Ishikawa (cell line): ENCODE measurements around the gene DIS3L2.

Experiments used
- CREB1 ChIP-seq: IDR thresholded peaks from 2 replicates; pipeline ENCODE4 v1.6.1; 2012; ENCODE audit warnings: low read depth
- EGR1 ChIP-seq: IDR thresholded peaks from 2 replicates; pipeline ENCODE4 v1.6.1; 2012
- EP300 ChIP-seq: IDR thresholded peaks from 2 replicates; pipeline ENCODE4 v1.6.1; 2012; ENCODE audit warnings: borderline replicate concordance
- FOXM1 ChIP-seq: IDR thresholded peaks from 2 replicates; pipeline ENCODE4 v1.6.1; 2012; ENCODE audit warnings: low read depth, borderline replicate concordance
- NFIC ChIP-seq: IDR thresholded peaks from 2 replicates; pipeline ENCODE4 v1.6.1; 2012
- RAD21 ChIP-seq: IDR thresholded peaks from 2 replicates; pipeline ENCODE4 v1.6.1; 2012; ENCODE audit warnings: low read depth
- TAF1 ChIP-seq: IDR thresholded peaks from 2 replicates; pipeline ENCODE4 v1.6.1; 2012; ENCODE audit warnings: low read depth, mild to moderate bottlenecking
- TEAD4 ChIP-seq: IDR thresholded peaks from 2 replicates; pipeline ENCODE4 v1.6.1; 2012
- USF1 ChIP-seq: IDR thresholded peaks from 2 replicates; pipeline ENCODE4 v1.6.1; 2012
- YY1 ChIP-seq: IDR thresholded peaks from 2 replicates; pipeline ENCODE4 v1.6.1; 2012; ENCODE audit warnings: low read depth
- ZBTB7A ChIP-seq: IDR thresholded peaks from 2 replicates; pipeline ENCODE4 v1.6.1; 2012; ENCODE audit warnings: low read depth
- TF ChIP-seq, protein P1 (sequence below): IDR thresholded peaks from 2 replicates; pipeline ENCODE4 v1.6.1; 2012
- TF ChIP-seq, protein P2 (sequence below): IDR thresholded peaks from 2 replicates; pipeline ENCODE4 v1.6.1; 2012; ENCODE audit warnings: low read depth, mild to moderate bottlenecking

- TF ChIP-seq EP300: no peak
- TF ChIP-seq, protein P1, sequence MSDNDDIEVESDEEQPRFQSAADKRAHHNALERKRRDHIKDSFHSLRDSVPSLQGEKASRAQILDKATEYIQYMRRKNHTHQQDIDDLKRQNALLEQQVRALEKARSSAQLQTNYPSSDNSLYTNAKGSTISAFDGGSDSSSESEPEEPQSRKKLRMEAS: no peak
- TF ChIP-seq TAF1: no peak
- TF ChIP-seq RAD21: no peak
- no peak for TF ChIP-seq EGR1
- TF ChIP-seq ZBTB7A: no peak
- TF ChIP-seq YY1: no peak
- no peak for TF ChIP-seq FOXM1
- TF ChIP-seq CREB1: no peak
- no peak for TF ChIP-seq NFIC
- no peak for TF ChIP-seq USF1
- TF ChIP-seq, protein P2, sequence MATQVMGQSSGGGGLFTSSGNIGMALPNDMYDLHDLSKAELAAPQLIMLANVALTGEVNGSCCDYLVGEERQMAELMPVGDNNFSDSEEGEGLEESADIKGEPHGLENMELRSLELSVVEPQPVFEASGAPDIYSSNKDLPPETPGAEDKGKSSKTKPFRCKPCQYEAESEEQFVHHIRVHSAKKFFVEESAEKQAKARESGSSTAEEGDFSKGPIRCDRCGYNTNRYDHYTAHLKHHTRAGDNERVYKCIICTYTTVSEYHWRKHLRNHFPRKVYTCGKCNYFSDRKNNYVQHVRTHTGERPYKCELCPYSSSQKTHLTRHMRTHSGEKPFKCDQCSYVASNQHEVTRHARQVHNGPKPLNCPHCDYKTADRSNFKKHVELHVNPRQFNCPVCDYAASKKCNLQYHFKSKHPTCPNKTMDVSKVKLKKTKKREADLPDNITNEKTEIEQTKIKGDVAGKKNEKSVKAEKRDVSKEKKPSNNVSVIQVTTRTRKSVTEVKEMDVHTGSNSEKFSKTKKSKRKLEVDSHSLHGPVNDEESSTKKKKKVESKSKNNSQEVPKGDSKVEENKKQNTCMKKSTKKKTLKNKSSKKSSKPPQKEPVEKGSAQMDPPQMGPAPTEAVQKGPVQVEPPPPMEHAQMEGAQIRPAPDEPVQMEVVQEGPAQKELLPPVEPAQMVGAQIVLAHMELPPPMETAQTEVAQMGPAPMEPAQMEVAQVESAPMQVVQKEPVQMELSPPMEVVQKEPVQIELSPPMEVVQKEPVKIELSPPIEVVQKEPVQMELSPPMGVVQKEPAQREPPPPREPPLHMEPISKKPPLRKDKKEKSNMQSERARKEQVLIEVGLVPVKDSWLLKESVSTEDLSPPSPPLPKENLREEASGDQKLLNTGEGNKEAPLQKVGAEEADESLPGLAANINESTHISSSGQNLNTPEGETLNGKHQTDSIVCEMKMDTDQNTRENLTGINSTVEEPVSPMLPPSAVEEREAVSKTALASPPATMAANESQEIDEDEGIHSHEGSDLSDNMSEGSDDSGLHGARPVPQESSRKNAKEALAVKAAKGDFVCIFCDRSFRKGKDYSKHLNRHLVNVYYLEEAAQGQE: no peak
- TF ChIP-seq TEAD4: no peak
Measured at GRCh38 chr2:232341061-232341738, 379.7 kb downstream of the DIS3L2 start.
